ENCODE results near the gene ANO6.
"Not testable (repeated sequence)": the region's sequence is repeated elsewhere in the genome, so short reads cannot be mapped to it uniquely, and the experiment has no call there.

ANO6 gene

GRCh38 chr12:45357539-45358417, 141.9 kb downstream of the ANO6 start:
- DNase-seq (ENCODE audit: low read depth, low spot score), result no peak
- H3K4me3 ChIP-seq (ENCODE audit: low read length), result no peak overlapping the region

- no peak overlapping the region for H3K4me3 ChIP-seq (ENCODE audit: low read length)
- no peak for DNase-seq (ENCODE audit: low read depth, low spot score)
These were observed 146.4 kb downstream of the ANO6 start for GRCh38 chr12:45362291-45362690.

- no peak overlapping the region for H3K4me3 ChIP-seq (ENCODE audit: low read length)
- no peak for DNase-seq (ENCODE audit: low read depth, low spot score)
These were observed 148.0 kb downstream of the ANO6 start for GRCh38 chr12:45363903-45364302.

GRCh38 chr12:45368841-45369489, 153.1 kb downstream of the ANO6 start:
- no peak overlapping the region for H3K4me3 ChIP-seq (ENCODE audit: low read length)
- no peak for DNase-seq (ENCODE audit: low read depth, low spot score)

- no peak for DNase-seq (ENCODE audit: low read depth, low spot score)
- no peak overlapping the region for H3K4me3 ChIP-seq (ENCODE audit: low read length)
These were observed 161.9 kb downstream of the ANO6 start for GRCh38 chr12:45377815-45378214.

GRCh38 chr12:45379261-45379660, 163.4 kb downstream of the ANO6 start:
- no peak for DNase-seq (ENCODE audit: low read depth, low spot score)
- H3K4me3 ChIP-seq (ENCODE audit: low read length), result no peak overlapping the region

- no peak for DNase-seq (ENCODE audit: low read depth, low spot score)
- no peak overlapping the region for H3K4me3 ChIP-seq (ENCODE audit: low read length)
These were observed 165.5 kb downstream of the ANO6 start for GRCh38 chr12:45381351-45381750.

- H3K4me3 ChIP-seq (ENCODE audit: low read length), result no peak overlapping the region
- no peak for DNase-seq (ENCODE audit: low read depth, low spot score)
These were observed 172.7 kb downstream of the ANO6 start for GRCh38 chr12:45388545-45388944.

GRCh38 chr12:45389426-45389825, 173.5 kb downstream of the ANO6 start:
- no peak overlapping the region for H3K4me3 ChIP-seq (ENCODE audit: low read length)
- no peak for DNase-seq (ENCODE audit: low read depth, low spot score)

GRCh38 chr12:45397499-45397898, 181.6 kb downstream of the ANO6 start:
- H3K4me3 ChIP-seq (ENCODE audit: low read length), result not testable (repeated sequence)

GRCh38 chr12:45398552-45398951, 182.7 kb downstream of the ANO6 start:
- no peak for DNase-seq (ENCODE audit: low read depth, low spot score)
- no peak overlapping the region for H3K4me3 ChIP-seq (ENCODE audit: low read length)

More at GRCh38 chr12:45397499-45397898, 181.6 kb downstream of the ANO6 start:
- DNase-seq (ENCODE audit: low read depth, low spot score), result not testable (repeated sequence)

GRCh38 chr12:45400991-45401390, 185.1 kb downstream of the ANO6 start:
- H3K4me3 ChIP-seq (ENCODE audit: low read length), result no peak overlapping the region
- DNase-seq (ENCODE audit: low read depth, low spot score), result peak; percentile 59

- H3K4me3 ChIP-seq (ENCODE audit: low read length), result no peak overlapping the region
- DNase-seq (ENCODE audit: low read depth, low spot score), result no peak
These were observed 186.4 kb downstream of the ANO6 start for GRCh38 chr12:45402288-45402687.

- H3K4me3 ChIP-seq (ENCODE audit: low read length), result peak overlapping the region; percentile 38
- DNase-seq (ENCODE audit: low read depth, low spot score), result peak; percentile 81
These were observed 191.3 kb downstream of the ANO6 start for GRCh38 chr12:45406988-45407850.

GRCh38 chr12:45407981-45408728, 192.3 kb downstream of the ANO6 start:
- peak; percentile 99 for DNase-seq (ENCODE audit: low read depth, low spot score)

GRCh38 chr12:45408729-45409114, 192.8 kb downstream of the ANO6 start:
- no peak for DNase-seq (ENCODE audit: low read depth, low spot score)
- no peak overlapping the region for H3K4me3 ChIP-seq (ENCODE audit: low read length)

More at GRCh38 chr12:45407981-45408728, 192.3 kb downstream of the ANO6 start:
- peak overlapping the region; percentile 38; the same call in 1 of the 2 replicates for H3K4me3 ChIP-seq (ENCODE audit: low read length)

- H3K4me3 ChIP-seq (ENCODE audit: low read length), result no peak overlapping the region
- DNase-seq (ENCODE audit: low read depth, low spot score), result no peak
These were observed 194.1 kb downstream of the ANO6 start for GRCh38 chr12:45409966-45410365.

- no peak overlapping the region for H3K4me3 ChIP-seq (ENCODE audit: low read length)
- DNase-seq (ENCODE audit: low read depth, low spot score), result no peak
These were observed 195.7 kb downstream of the ANO6 start for GRCh38 chr12:45411626-45412025.

GRCh38 chr12:45415393-45415817, 199.5 kb downstream of the ANO6 start:
- DNase-seq (ENCODE audit: low read depth, low spot score), result no peak
- H3K4me3 ChIP-seq (ENCODE audit: low read length), result no peak overlapping the region
